Activated naive CD4-positive, alpha-beta T cell treated with anti-CD3 and anti-CD28 coated beads, Interleukin-2, amount 50 U/mL, for 72 hours (primary cell): ENCODE results near the gene KLF9. TPM values are rescaled to one million over a fixed set of nuclear protein-coding genes. Genes with fewer than 3 reads are reported as not detected.
"Not testable (repeated sequence)": the region's sequence is repeated elsewhere in the genome, so short reads cannot be mapped to it uniquely, and the experiment has no call there.

ENCODE experiments used
- ATAC-seq, 2 donors: fragments of 150-1000 bp; cut with Tn5 transposase; 2 replicates each; pipeline ENCODE4 v1.10.0; 2021; ENCODE audit warnings: mild to moderate bottlenecking in 2 of 2, moderate library complexity in 2 of 2
- DNase-seq, 2 donors: peaks; one replicate each; pipeline ENCODE4 v3.0.0; 2021 to 2022; ENCODE audit warnings: low spot score in 2 of 2
- H3K27ac Mint-ChIP-seq, 2 donors: one replicate each; pipeline ENCODE4 v1.8.0; 2022; ENCODE audit warnings: mild to moderate bottlenecking in 2 of 2, mixed read lengths in 2 of 2
- H3K36me3 Mint-ChIP-seq, 2 donors: one replicate each; pipeline ENCODE4 v1.8.0; 2022; ENCODE audit warnings: mixed read lengths in 2 of 2
- H3K9me3 Mint-ChIP-seq, 2 donors: one replicate each; pipeline ENCODE4 v1.8.0; 2022; ENCODE audit warnings: mixed read lengths in 2 of 2
- total RNA-seq, 2 donors: library from RNA; stranded (reverse); gene quantifications; one replicate each; pipeline ENCODE4 v1.2.3, GENCODE V29; 2022

KLF9 gene
- total RNA-seq, 2 donors from 2014 or later = 22.6 to 25.1 TPM

GRCh38 chr9:70411930-70412831 lies 2.3 kb downstream of the KLF9 start:
- H3K9me3 Mint-ChIP-seq = no peaks in the 10 kb centered on the region
- DNase-seq (peak; percentile 63 to 91), ATAC-seq (peak; percentile 42 to 63)
- H3K27ac Mint-ChIP-seq = peak overlapping the region; percentile 99
- H3K36me3 Mint-ChIP-seq = peaks cover 11 to 15% of the 10 kb centered on the region in 2 donors

DNA sequence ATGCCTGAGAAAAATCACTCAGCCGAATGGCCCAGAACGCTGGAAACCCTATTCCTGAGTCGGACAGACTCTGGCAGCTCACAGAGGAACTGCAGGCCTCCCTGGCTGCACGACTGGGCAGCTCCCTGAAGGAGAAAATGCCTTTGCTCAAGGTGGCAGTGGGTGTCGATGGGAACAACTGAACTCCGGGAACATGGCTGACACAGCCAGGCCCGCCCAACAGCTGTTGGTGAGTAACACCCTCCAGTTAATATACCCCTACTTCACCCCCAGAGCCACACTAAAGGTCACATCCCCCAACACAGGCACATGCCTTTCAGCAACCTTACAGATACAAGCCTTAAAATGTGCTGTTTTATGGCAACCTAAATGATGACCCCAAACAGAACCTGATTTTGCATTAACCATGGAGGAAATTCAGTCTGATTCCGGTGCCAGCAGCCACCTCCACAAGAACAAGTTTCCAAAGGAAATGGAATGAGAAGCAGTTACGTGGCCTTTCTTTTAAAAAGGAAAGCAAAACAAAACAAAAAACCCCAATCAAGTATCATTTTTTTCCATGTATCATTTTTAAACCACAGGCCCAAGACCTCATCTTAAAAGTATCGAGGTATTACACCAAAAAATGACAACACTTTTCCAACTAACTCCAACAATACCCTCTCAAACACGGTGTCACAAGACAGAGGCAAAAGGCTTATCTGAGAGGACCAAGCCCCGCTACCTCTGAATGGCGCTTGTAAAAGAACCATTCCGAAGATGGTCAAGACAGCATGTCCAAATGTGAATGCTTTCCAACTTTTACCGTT lies 3.1 kb downstream of the KLF9 start:
- ATAC-seq = peak; percentile 25 to 44
- DNase-seq = peak; percentile 37 to 65
- peak overlapping the region; percentile 99 for H3K27ac Mint-ChIP-seq
- peaks cover 11 to 15% of the 10 kb centered on the region in 2 donors for H3K36me3 Mint-ChIP-seq
- no peaks in the 10 kb centered on the region for H3K9me3 Mint-ChIP-seq

GRCh38 chr9:70410368-70410767 lies 4.1 kb downstream of the KLF9 start:
- Mint-ChIP-seq H3K27ac (peak overlapping the region; percentile 79 to 99), H3K9me3 (no peaks in the 10 kb centered on the region), H3K36me3 (peaks cover 11 to 15% of the 10 kb centered on the region in 2 donors)
- DNase-seq = no peak
- no peak for ATAC-seq

DNA sequence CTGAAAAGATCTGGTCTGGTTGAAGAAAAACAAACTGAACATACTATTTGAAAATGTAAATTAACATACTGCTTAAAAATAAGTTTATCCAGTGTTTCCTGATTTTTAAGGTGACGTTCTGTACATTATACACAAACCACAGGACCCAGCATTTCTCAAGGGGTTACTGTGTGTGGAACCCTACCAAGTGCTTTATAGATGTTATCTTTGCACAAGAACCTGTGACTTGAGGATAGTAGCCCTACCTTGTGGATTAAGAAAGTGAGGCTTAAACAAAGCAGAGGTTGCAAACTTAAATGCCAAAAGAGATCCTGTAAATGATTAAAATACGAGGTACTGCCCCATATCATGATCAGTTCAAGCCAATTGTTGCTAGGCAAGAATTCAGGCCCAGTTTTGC lies 4.7 kb downstream of the KLF9 start:
- Mint-ChIP-seq H3K27ac (peak overlapping the region; percentile 79 to 99), H3K9me3 (no peaks in the 10 kb centered on the region), H3K36me3 (peaks cover 11 to 15% of the 10 kb centered on the region in 2 donors)
- ATAC-seq = no peak
- no peak for DNase-seq

- ATAC-seq (no peak), DNase-seq (no peak)
- peaks cover 8 to 15% of the 10 kb centered on the region in 2 donors for H3K36me3 Mint-ChIP-seq
- no peaks in the 10 kb centered on the region for H3K9me3 Mint-ChIP-seq
- H3K27ac Mint-ChIP-seq = peak overlapping the region in 1 of 2 donors; percentile 99
Observed at GRCh38 chr9:70409280-70409679, 5.2 kb downstream of the KLF9 start.

- ATAC-seq = no peak
- H3K27ac Mint-ChIP-seq = peak overlapping the region in 1 of 2 donors; percentile 99
Observed at GRCh38 chr9:70408393-70409040, 5.9 kb downstream of the KLF9 start.

DNA sequence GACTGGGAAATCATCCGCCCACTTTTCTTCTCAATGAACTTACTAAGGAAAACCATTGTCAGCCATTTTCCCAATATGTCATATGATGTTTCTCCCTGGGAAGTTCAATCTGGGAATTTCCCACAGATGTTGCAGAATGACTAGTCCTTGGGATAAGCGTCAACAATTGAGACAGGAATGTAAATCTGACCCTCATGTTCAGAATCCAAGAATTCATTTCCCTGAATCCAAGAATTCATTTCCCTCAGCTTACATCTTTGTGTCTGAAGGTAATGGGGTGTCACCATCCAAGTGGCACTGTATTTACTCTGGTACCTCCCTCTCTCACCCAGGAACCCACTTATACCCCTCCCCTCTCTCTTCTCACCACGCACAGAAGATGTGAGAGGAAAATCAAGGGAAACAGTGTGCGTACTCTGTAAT lies 7.4 kb downstream of the KLF9 start:
- no peak for ATAC-seq
- peak overlapping the region; percentile 90 to 99 for H3K27ac Mint-ChIP-seq
- DNase-seq = no peak
- H3K9me3 Mint-ChIP-seq = no peaks in the 10 kb centered on the region
- peaks cover 0 to 15% of the 10 kb centered on the region in 2 donors for H3K36me3 Mint-ChIP-seq

More at GRCh38 chr9:70408393-70409040, 5.9 kb downstream of the KLF9 start:
- peaks cover under 1 to 15% of the 10 kb centered on the region in 2 donors for H3K36me3 Mint-ChIP-seq
- DNase-seq = no peak
- no peaks in the 10 kb centered on the region for H3K9me3 Mint-ChIP-seq

GRCh38 chr9:70406434-70406862 lies 8.0 kb downstream of the KLF9 start:
- Mint-ChIP-seq H3K27ac (peak overlapping the region; percentile 90 to 99), H3K9me3 (no peaks in the 10 kb centered on the region), H3K36me3 (peaks cover 0 to 10% of the 10 kb centered on the region in 2 donors)
- ATAC-seq (peak; percentile 77 to 78), DNase-seq (peak in 1 of 2 donors; percentile 41)

GRCh38 chr9:70405808-70406433 lies 8.5 kb downstream of the KLF9 start:
- peak overlapping the region; percentile 90 to 99 for H3K27ac Mint-ChIP-seq
- peak; percentile 46 to 51 for ATAC-seq
- no peaks in the 10 kb centered on the region for H3K9me3 Mint-ChIP-seq
- no peak for DNase-seq
- peaks cover 0 to 6% of the 10 kb centered on the region in 2 donors for H3K36me3 Mint-ChIP-seq

GRCh38 chr9:70404261-70404660 lies 10.2 kb downstream of the KLF9 start:
- Mint-ChIP-seq H3K27ac (no peak overlapping the region), H3K36me3 (no peaks in the 10 kb centered on the region), H3K9me3 (no peaks in the 10 kb centered on the region)
- DNase-seq = no peak
- no peak for ATAC-seq

DNA sequence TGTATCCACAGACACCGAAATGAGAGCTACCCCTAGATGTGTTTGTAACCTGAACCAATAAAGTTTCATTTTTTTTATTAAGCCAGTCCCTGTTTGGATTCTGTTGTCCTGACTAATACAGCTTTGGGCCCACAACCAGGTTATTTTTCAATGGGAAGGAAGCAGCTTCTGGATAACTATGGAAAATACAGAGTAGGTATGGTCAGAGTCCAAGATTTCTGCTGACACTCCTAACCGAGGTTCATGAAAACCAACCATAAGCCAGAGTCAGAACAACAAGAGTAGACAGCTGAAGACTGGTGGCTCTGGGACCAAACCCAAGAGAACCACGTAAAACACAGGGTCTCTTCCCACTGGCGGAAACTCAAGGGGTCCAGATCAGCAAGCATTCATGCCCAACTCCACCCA lies 10.8 kb downstream of the KLF9 start:
- Mint-ChIP-seq H3K27ac (peak overlapping the region; percentile 32 to 82), H3K9me3 (no peaks in the 10 kb centered on the region), H3K36me3 (no peaks in the 10 kb centered on the region)
- no peak for ATAC-seq
- no peak for DNase-seq

GRCh38 chr9:70403166-70403565 lies 11.3 kb downstream of the KLF9 start:
- ATAC-seq = no peak
- Mint-ChIP-seq H3K27ac (peak overlapping the region in 1 of 2 donors; percentile 32), H3K9me3 (no peaks in the 10 kb centered on the region), H3K36me3 (no peaks in the 10 kb centered on the region)
- DNase-seq = no peak

GRCh38 chr9:70402213-70402612 lies 12.2 kb downstream of the KLF9 start:
- H3K9me3 Mint-ChIP-seq = no peaks in the 10 kb centered on the region
- no peak for ATAC-seq
- DNase-seq = no peak
- peak overlapping the region in 1 of 2 donors; percentile 31 for H3K27ac Mint-ChIP-seq
- H3K36me3 Mint-ChIP-seq = no peaks in the 10 kb centered on the region

- not testable (repeated sequence) for H3K9me3 Mint-ChIP-seq, DNase-seq, ATAC-seq, H3K36me3 Mint-ChIP-seq
- H3K27ac Mint-ChIP-seq = peak overlapping the region in 1 of 2 donors; percentile 56
Observed at GRCh38 chr9:70401241-70401640, 13.2 kb downstream of the KLF9 start.

- no peaks in the 10 kb centered on the region for H3K36me3 Mint-ChIP-seq
- peak overlapping the region; percentile 3 to 19 for H3K27ac Mint-ChIP-seq
- DNase-seq (no peak), ATAC-seq (peak in 1 of 2 donors; percentile 60)
- no peaks in the 10 kb centered on the region for H3K9me3 Mint-ChIP-seq
Observed at GRCh38 chr9:70400107-70400892, 14.2 kb downstream of the KLF9 start.
